Measurements from ENCODE around the gene CDCA5. TPM values are rescaled to one million over a fixed set of nuclear protein-coding genes. Genes with fewer than 3 reads are reported as not detected.

CDCA5 gene
- total RNA-seq, 1 experiment from 2014 or later = 72.1 TPM

DNA sequence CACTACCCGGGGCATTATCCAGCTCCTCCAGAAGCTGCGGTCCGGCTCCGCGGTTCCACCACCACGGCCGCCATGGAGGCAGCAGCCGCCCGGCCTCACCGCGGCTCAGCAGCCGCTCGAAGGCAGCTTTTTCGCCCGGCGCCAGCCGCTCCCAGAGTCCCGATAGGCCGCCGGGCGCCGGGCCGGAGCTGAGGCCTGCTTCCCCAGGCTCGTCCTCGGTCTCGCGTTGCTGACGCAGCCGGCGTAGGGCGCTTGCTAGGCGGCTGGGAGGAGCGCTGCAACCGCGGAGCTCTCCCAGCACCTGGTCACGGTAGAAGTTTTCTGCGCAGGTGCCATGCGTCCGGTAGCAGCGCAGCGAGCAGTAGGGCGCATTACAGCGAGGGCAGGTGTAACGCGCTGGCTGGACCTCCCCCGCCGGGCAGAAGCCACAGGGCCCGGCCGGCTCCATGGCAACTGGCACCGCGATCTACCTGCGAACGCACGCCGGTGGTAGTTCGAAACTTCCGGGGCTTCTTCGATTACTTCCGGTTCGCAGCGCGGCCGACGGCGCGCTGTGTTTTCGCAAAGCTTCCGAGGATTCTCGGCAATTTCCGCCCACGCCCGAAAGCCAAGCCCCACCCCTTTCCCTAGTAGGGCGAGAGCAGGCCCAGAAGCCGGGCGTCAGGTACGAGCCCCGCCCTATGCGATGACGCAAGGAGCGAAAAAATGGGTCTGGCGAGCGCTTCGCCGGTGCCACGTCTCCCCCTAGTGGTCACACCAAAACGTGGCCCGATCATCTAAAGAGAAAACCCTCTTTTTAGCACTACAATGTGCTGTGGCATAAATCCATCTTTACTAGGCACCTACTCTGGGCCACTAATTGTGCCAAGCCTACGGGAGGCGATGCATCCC lies 33.6 kb upstream of the CDCA5 start, which contains the start of gene ZNHIT2:
Gene ZNHIT2, minus strand, starts transcription at position 496 of the 891 bp plus-strand sequence. Its CDS starts 48 bp downstream, at position 448.
- no peaks in the 10 kb centered on the region for H3K9me2 ChIP-seq (ENCODE audit: insufficient read depth)
- ATAC-seq (peak; percentile 70), DNase-seq (ENCODE audit: low read depth, low spot score) (peak; percentile 98)
- intact Hi-C loops (cut with micrococcal nuclease) = loop anchor here (5.0 to 10.0 kb wide), 3 partner anchors 105 to 330 kb away; partner anchors contain the start of genes ARL2 and ATG2A
- no peaks in the 10 kb centered on the region; the same call in 1 of the 2 replicates for H4K20me1 ChIP-seq (ENCODE audit: insufficient read depth)
- no TSS peak for BruUV-seq (replicated peaks)
- peak within 1 kb of the TSS; percentile 98 for H3K9ac ChIP-seq (ENCODE audit: low read length)
- TF ChIP-seq JUND (IDR thresholded peaks at IDR 0.05) (no peak), POLR2A (IDR thresholded peaks at IDR 0.05; ENCODE audit: borderline replicate concordance, extremely low read depth, insufficient read depth, insufficient read length) (peak; percentile 87), RAD21 (IDR thresholded peaks at IDR 0.05; ENCODE audit: low read depth) (no peak), POLR2AphosphoS5 (IDR thresholded peaks at IDR 0.05; ENCODE audit: low read depth, low read length) (peak; percentile 75), ZFX (IDR thresholded peaks at IDR 0.05) (peak; percentile 100), YY1 (IDR thresholded peaks at IDR 0.05; ENCODE audit: extremely low read depth, insufficient replicate concordance, low read depth, low read length) (no peak), EZH2phosphoT487 (IDR thresholded peaks at IDR 0.05; ENCODE audit: borderline replicate concordance) (no peak), SIN3A (IDR thresholded peaks at IDR 0.05; ENCODE audit: low read depth) (no peak), ATF3 (IDR thresholded peaks at IDR 0.05) (no peak)
- TF ChIP-seq, protein P1, sequence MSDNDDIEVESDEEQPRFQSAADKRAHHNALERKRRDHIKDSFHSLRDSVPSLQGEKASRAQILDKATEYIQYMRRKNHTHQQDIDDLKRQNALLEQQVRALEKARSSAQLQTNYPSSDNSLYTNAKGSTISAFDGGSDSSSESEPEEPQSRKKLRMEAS (IDR thresholded peaks at IDR 0.05) = no peak
- TF ChIP-seq, protein P2, sequence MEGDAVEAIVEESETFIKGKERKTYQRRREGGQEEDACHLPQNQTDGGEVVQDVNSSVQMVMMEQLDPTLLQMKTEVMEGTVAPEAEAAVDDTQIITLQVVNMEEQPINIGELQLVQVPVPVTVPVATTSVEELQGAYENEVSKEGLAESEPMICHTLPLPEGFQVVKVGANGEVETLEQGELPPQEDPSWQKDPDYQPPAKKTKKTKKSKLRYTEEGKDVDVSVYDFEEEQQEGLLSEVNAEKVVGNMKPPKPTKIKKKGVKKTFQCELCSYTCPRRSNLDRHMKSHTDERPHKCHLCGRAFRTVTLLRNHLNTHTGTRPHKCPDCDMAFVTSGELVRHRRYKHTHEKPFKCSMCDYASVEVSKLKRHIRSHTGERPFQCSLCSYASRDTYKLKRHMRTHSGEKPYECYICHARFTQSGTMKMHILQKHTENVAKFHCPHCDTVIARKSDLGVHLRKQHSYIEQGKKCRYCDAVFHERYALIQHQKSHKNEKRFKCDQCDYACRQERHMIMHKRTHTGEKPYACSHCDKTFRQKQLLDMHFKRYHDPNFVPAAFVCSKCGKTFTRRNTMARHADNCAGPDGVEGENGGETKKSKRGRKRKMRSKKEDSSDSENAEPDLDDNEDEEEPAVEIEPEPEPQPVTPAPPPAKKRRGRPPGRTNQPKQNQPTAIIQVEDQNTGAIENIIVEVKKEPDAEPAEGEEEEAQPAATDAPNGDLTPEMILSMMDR (IDR thresholded peaks at IDR 0.05 in 2 of 3, conservative IDR thresholded peaks at IDR 0.05 in 1 of 3; ENCODE audit: borderline replicate concordance in 1 of 3, insufficient read depth in 1 of 3, low read depth in 2 of 3, low read length in 2 of 3) = peak in 2 of 3 experiments; percentile 83 to 93; a peak in 4 of 6 replicates
- peak within 1 kb of the TSS; percentile 88 to 90 for H3K4me3 ChIP-seq (replicated peaks in 1 of 2; ENCODE audit: low read depth in 1 of 2, low read length in 2 of 2)
- peaks cover 54% of the 10 kb centered on the region for H3K79me2 ChIP-seq (ENCODE audit: insufficient read depth, low read length)
- H3K9me3 ChIP-seq (ENCODE audit: control insufficient read depth in 1 of 2, insufficient read depth in 1 of 2, low read depth in 1 of 2, low read length in 2 of 2) = no peaks in the 10 kb centered on the region
- no peaks in the 10 kb centered on the region for H3K27me3 ChIP-seq (ENCODE audit: insufficient read depth, low read length)
- RAD21 ChIA-PET (ENCODE audit: low non-redundant PET in 1 of 2, low total read pairs in 2 of 2, uncharacterized antibody in 2 of 2, unreplicated experiment in 2 of 2) = interaction anchor here in 1 of 2 experiments (0.7 to 1.0 kb wide), 3 partner anchors 64 to 203 kb away, joined by 3 to 8 read pairs (median 3); partner anchors contain the start of genes ARL2 and CAPN1
- POLR2A ChIA-PET = interaction anchor here (0.6 to 1.7 kb wide), 5 partner anchors 18 to 162 kb away, joined by 3 to 5 read pairs (median 3); partner anchors contain the start of gene SPDYC
- peak within 1 kb of the TSS; percentile 95 for H3K27ac ChIP-seq (ENCODE audit: low read depth, low read length)
- H2AFZ ChIP-seq (ENCODE audit: low read depth, low read length, poor library complexity, severe bottlenecking) = no peak within 1 kb of the TSS
- CTCF ChIA-PET = interaction anchor here (0.7 to 1.4 kb wide), 5 partner anchors 17 to 274 kb away, joined by 3 to 6 read pairs (median 4); partner anchors contain the start of genes CDC42BPG and SYVN1
- H3K4me2 ChIP-seq (ENCODE audit: low read length) = peak within 1 kb of the TSS; percentile 94
- peaks cover 17 to 45% of the 10 kb centered on the region in 2 experiments; a peak in 3 of 4 replicates for H3K4me1 ChIP-seq (ENCODE audit: control insufficient read depth in 1 of 2, insufficient read depth in 2 of 2, low read length in 2 of 2)
- H3K36me3 ChIP-seq (ENCODE audit: control insufficient read depth in 1 of 2, insufficient read depth in 2 of 2, low read length in 2 of 2) = peaks cover 10 to 43% of the 10 kb centered on the region in 2 experiments
